HepG2 (cell line): ENCODE results near the gene DLG4. TPM values are rescaled to one million over a fixed set of nuclear protein-coding genes. Genes with fewer than 3 reads are reported as not detected.

ENCODE experiments used
- FOXP1 ChIP-seq, 2 experiments: fragments of 450-650 bp in 1 of 2; IDR thresholded peaks; 2 replicates each; pipeline ENCODE4 v1.6.1; 2017 to 2018; ENCODE audit warnings: antibody characterized with exemption in 1 of 2
- GLI4 ChIP-seq: sonication (generic); formaldehyde crosslinking; IDR thresholded peaks from 2 replicates; pipeline ENCODE4 v1.5.1; 2020; ENCODE audit warnings: missing genetic modification reagents, mild to moderate bottlenecking, moderate library complexity, borderline replicate concordance
- HES4 ChIP-seq: sonication (generic); formaldehyde crosslinking; IDR thresholded peaks from 2 replicates; pipeline ENCODE4 v1.9.0; 2021; ENCODE audit warnings: mild to moderate bottlenecking, missing genetic modification reagents, borderline replicate concordance
- HNRNPUL1 ChIP-seq: fragments of 200-400 bp; formaldehyde crosslinking; IDR thresholded peaks from 2 replicates; pipeline ENCODE4 v1.6.1; 2017; ENCODE audit warnings: low read depth, mild to moderate bottlenecking, low read length, moderate library complexity
- REST ChIP-seq, 2 experiments: IDR thresholded peaks; 2 replicates each; pipeline ENCODE4 v1.6.1; 2011 to 2012; ENCODE audit warnings: low read length in 2 of 2, borderline replicate concordance in 1 of 2, low read depth in 1 of 2, mild to moderate bottlenecking in 1 of 2, moderate library complexity in 1 of 2
- ZNF274 ChIP-seq: sonication (generic); formaldehyde crosslinking; IDR thresholded peaks from 2 replicates; pipeline ENCODE4 v1.5.1; 2020; ENCODE audit warnings: mild to moderate bottlenecking, missing genetic modification reagents
- polyA plus RNA-seq, 8 experiments: library from polyadenylated mRNA; depleted of rRNA in 3 of 8; stranded (reverse) in 7 of 8; unstranded in 1 of 8; fragments of >200 nt; fragmentation: Illumina TruSeq in 4 of 8; extraction: Trizol in 4 of 8; gene quantifications; 2 replicates each; pipeline versions ENCODE4 v1.2.1 to v1.2.3, GENCODE V29; 2011 to 2016; ENCODE audit warnings: low read depth in 4 of 8, missing spikeins in 1 of 8, mixed read lengths in 1 of 8; ENCODE audit not compliant: insufficient read depth in 1 of 8
- total RNA-seq, 5 experiments: library from RNA; depleted of rRNA; stranded (reverse); fragments of >200 nt; fragmentation: Illumina TruSeq; extraction: Trizol; gene quantifications; 2 replicates each; pipeline ENCODE4 v1.2.3, GENCODE V29; 2016; ENCODE audit warnings: low read depth in 1 of 5

The DLG4 gene
- total and polyA plus RNA-seq, 2 of the 13 experiments (the other 11 are each of a cell fraction or from before 2014, with no cell fraction given) = 0.71 to 4.3 TPM

DNA sequence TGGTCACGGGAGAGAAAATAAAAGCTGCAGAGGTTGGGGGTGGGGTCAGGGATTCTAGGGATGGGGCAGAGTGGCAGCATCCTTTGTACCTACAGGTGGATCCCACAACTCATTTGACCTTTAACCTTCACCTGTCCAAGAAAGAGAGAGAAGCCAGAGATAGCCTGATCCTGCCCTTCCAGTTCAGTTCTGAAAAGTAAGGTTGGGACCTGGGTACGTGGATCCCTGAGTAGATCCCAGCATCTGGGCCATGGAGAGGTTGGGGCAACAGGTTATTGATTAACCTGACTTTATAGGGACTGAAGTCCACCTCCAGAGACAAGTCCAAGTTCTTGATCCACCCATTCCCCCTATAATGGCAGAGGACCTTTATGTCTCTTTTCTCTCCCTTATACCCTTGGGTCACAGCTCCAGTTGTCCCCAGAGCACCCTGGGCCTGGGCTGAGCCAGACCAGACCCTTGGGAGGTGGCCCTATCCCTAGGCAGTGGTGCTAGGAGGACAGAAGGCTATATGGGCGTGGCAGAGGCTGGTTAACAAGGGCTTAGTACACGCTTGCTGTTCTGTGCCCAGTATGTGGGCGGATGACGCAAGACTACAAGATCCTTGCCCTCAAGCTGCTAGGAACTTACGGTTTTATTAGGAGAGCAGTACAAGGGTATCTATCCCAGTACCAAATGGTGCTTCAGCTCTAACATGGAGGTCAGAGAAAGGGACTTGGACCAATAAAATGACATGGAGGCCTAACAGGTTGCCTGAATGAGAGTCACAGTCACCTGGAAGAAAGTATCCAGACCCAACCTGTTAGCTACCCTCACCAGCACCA, 39.3 kb upstream of the DLG4 start (continued):
- TF ChIP-seq FOXP1 (IDR thresholded peaks at IDR 0.05) (no peak), FOXP1 (CRISPR knock-in tag; IDR thresholded peaks at IDR 0.05) (peak; percentile 30; the same call in 1 of the 2 replicates), ZNF274 (CRISPR knock-in tag) (peak; percentile 61; the same call in 1 of the 2 replicates), HNRNPUL1 (peak; percentile 82), REST (IDR thresholded peaks at IDR 0.05; ENCODE audit: borderline replicate concordance in 1 of 2, low read depth in 1 of 2, low read length in 2 of 2) (0 out of 4 replicates have a peak, but pooled peaks of 1 of the 2 experiments have one; percentile 4), GLI4 (CRISPR knock-in tag) (0 out of 2 replicates have a peak, but pooled peaks have one; percentile 37), HES4 (CRISPR knock-in tag) (no peak)
- TF ChIP-seq, all 625 proteins: peak for 153
